CD4-positive, alpha-beta T cell treated with Interleukin-17A for 4 hours (primary cell): ENCODE measurements around the gene MACF1.
"Not testable (repeated sequence)": the region's sequence is repeated elsewhere in the genome, so short reads cannot be mapped to it uniquely, and the experiment has no call there.

ENCODE experiments used
- DNase-seq: peaks from one replicate; pipeline ENCODE4 v3.0.0-alpha.2; 2020; ENCODE audit warnings: mixed read lengths

MACF1 gene

DNA sequence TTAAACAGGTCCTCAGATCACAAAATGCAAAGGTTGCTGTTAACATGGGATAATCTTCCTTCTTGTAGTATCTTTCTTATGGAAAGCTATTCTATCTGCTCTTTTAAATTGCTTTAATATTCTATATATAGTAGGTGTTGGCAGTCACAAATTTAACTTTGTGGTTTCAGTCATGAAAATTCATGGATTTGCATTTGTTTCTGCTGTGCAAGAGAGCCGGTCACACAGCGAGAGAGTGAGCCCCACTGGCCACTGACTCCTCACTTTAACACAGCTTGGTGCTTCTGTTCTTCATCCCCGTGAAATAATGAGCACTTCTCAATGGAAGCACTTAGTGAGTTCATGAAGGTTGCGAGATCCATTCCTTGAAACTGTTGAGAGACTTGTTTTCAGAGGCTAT is 268.8 kb downstream of the MACF1 start:
- no peak for DNase-seq

GRCh38 chr1:39474810-39475209 is 270.3 kb downstream of the MACF1 start:
- no peak for DNase-seq

- DNase-seq: not testable (repeated sequence)
Observed at GRCh38 chr1:39475551-39475950, 271.1 kb downstream of the MACF1 start.

GRCh38 chr1:39478126-39478915 is 273.8 kb downstream of the MACF1 start:
- DNase-seq: no peak

- DNase-seq: no peak
Observed at GRCh38 chr1:39481289-39481688, 276.8 kb downstream of the MACF1 start.

GRCh38 chr1:39483276-39483675 is 278.8 kb downstream of the MACF1 start:
- DNase-seq: no peak

DNA sequence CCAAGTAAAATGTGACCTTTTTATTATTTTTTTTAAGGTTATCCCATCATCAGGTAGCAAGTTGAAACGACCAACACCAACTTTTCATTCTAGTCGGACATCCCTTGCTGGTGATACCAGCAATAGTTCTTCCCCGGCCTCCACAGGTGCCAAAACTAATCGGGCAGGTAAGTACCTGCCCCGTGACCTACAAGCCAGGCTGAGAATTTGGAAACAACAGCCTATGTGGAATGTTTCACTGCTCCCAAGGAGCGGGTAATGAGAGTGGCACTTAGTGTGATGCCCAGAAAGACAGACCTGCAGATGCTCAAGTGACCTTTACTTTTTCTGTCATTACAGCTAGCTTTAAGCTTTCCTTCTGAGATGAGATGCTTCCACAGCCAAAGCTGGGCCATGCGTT is 280.1 kb downstream of the MACF1 start:
- DNase-seq: no peak

GRCh38 chr1:39485046-39485803 is 280.7 kb downstream of the MACF1 start:
- DNase-seq: no peak

DNA sequence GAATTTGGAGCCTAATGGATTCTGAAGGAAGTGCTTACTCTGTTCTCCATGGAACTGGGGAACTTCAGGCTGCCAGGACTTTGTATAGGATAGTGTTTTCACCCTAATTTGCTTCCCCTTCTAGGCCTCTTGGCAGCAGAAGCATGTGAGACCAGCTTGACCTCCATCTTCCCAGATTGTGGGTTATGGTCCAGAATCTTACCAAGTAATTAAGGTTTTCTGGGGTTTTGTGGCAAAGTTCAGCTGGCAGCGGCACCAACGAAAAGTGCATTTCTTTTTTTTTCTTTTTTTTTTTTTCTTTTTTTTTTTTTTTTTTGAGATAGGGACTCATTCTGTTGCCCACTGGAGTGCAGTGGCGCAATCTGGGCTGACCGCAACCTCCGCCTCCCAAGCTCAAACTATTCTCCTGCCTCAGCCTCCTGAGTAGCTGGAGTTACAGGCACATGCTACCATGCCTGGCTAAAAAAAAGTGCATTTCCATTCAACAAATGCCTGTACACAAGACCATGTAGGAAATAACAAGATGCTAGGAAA is 283.6 kb downstream of the MACF1 start:
- no peak for DNase-seq

GRCh38 chr1:39488793-39489566 is 284.5 kb downstream of the MACF1 start:
- DNase-seq: no peak

DNA sequence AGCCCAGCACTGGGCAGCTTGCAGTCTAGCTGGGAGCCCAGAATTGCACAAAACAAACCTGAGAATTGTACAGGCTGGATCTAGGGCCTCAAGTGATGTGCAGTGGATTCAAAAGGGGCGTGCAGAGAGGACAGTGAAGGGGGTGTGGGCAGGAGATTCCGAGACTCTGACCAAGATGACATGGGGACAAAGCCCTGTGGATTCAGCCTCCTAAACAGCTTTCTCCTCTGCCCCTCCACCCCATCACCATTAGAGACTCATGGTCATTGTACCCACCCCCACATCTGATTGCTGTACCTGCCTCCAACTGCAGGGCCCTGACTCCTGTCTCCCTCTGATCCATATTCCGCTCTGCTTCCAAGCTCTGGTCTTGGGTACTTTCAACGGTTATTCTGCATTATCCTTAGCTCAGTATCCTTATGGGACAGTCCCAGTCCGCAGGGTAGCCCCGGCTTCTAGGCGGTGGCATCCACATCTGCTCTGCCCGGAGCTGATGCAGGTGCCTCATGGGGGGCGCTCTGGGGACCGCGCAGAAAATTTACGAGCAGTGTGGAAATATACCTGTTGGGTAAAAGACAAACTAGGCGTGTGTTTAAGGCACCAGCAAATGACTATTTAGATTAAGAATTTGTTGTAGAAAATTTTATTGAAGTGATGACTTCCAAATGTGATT is 285.2 kb downstream of the MACF1 start:
- no peak for DNase-seq

GRCh38 chr1:39490596-39491145 is 286.2 kb downstream of the MACF1 start:
- peak; percentile 35 for DNase-seq

- peak; percentile 81 for DNase-seq
Observed at GRCh38 chr1:39491146-39491921, 286.8 kb downstream of the MACF1 start, which contains the start of gene BMP8A. TSS of gene BMP8A (plus strand) at chr1:39491636. CDS start at chr1:39491992, 356 bp downstream.

DNA sequence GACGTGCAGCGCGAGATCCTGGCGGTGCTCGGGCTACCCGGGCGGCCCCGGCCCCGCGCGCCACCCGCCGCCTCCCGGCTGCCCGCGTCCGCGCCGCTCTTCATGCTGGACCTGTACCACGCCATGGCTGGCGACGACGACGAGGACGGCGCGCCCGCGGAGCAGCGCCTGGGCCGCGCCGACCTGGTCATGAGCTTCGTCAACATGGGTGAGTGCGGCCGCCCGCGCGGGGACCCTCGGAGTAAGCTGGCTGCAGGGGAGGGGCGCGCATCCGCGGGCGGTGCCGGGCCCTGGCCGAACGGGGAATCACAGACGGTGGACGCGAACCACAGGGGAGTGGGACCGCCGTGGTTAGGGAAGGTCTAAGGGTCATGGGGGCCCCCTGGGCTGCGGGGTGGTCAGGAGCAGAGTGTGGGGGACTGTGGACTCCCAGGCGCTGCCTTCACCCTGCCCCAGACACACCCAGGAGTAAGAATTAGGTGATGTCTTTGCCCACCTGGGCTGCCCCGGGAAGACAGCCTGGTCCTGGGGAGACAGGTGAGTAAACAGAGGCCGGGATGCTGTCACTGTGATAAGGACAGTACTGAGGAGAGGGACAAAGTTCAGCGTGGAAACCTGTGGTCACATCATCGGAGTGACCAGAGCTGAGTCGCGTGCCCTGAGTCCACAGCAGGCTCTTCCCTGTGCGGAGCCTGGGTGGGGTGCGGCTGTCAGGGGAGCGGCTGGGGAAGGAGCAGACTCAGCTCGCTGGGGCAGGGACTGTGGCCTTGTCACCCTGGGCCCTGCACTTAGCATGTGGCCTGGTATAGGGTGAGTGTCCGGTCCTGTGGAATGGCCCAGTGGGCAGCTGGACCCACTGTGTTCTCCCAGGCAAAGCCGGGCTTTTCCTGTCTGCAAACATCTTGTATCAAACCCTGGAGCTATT is 287.9 kb downstream of the MACF1 start:
- DNase-seq: not testable (repeated sequence)

GRCh38 chr1:39493043-39493810 is 288.7 kb downstream of the MACF1 start:
- not testable (repeated sequence) for DNase-seq

- no peak for DNase-seq
Observed at GRCh38 chr1:39494671-39495410, 290.3 kb downstream of the MACF1 start.

DNA sequence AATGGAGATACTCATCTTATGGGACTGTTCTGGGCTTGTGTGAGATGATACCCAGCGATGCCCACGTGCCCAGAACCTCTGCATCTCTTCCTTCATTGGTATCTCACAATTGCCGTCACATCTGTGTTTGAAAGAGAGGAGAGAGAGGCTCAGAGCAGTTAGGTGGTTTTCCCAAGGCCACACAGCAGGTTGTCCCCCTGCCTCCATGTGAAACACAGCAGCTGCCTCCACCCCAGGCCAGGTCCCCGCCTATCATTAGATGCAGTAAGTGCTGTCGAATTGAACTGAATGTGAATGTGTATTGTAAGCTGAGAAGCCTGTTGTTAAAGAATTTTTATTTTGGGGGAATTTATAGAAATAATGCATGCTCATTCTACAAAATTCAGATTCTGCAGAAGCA is 292.0 kb downstream of the MACF1 start:
- DNase-seq: not testable (repeated sequence)

GRCh38 chr1:39497585-39497984 is 293.1 kb downstream of the MACF1 start:
- no peak for DNase-seq
